Panc1 (cell line): ENCODE measurements around the gene ZCCHC7. TPM values are rescaled to one million over a fixed set of nuclear protein-coding genes. Genes with fewer than 3 reads are reported as not detected.

Experiments used
- ATAC-seq: fragments of 200-7000 bp; cut with Tn5 transposase; 2 replicates; pipeline ENCODE4 v1.9.1; 2020; ENCODE audit warnings: mild to moderate bottlenecking, moderate library complexity
- BruUV-seq: library from RNA; stranded (reverse); fragments of 400-500 nt; replicated peaks from 2 replicates; lab custom pipeline; 2021; lab: Mats Ljungman, UMichigan
- CTCF ChIA-PET: fragments of 300-600 bp; sonication (Branson Sonifier 250); formaldehyde crosslinking; loops from one replicate; lab custom pipeline; 2022; ENCODE audit warnings: antibody characterized with exemption; lab: Charles Lee
- POLR2A ChIA-PET: fragments of 300-600 bp; sonication (Branson Sonifier 250); formaldehyde crosslinking; loops from one replicate; lab custom pipeline; 2022; ENCODE audit warnings: antibody characterized with exemption; lab: Charles Lee
- DNase-seq: peaks from one replicate; pipeline ENCODE4 v3.0.0-alpha.2; 2010; ENCODE audit warnings: low read depth, low spot score
- H3K27ac ChIP-seq: 2 replicates; pipeline ENCODE4 v1.5.1; 2011; ENCODE audit warnings: mild to moderate bottlenecking, low read length, inconsistent platforms
- H3K27me3 ChIP-seq: fragments of 200-500 bp; sonication (Bioruptor generic); 2 replicates; pipeline ENCODE4 v1.6.0; 2014; ENCODE audit warnings: low read length, inconsistent platforms; ENCODE audit not compliant: control insufficient read depth, insufficient read depth
- H3K36me3 ChIP-seq: fragments of 200-500 bp; sonication (Bioruptor generic); 2 replicates; pipeline ENCODE4 v1.5.1; 2014; ENCODE audit warnings: inconsistent platforms, mild to moderate bottlenecking, low read length, moderate library complexity; ENCODE audit not compliant: control insufficient read depth, insufficient read depth
- H3K4me1 ChIP-seq: 2 replicates; pipeline ENCODE4 v1.5.1; 2011; ENCODE audit warnings: inconsistent platforms, mild to moderate bottlenecking, low read length, moderate library complexity; ENCODE audit not compliant: control insufficient read depth, insufficient read depth
- H3K4me3 ChIP-seq, 2 experiments: 2 replicates each; pipeline ENCODE4 v1.5.1; 2011 to 2012; ENCODE audit warnings: low read depth in 2 of 2, low read length in 2 of 2, mild to moderate bottlenecking in 2 of 2, inconsistent platforms in 1 of 2, moderate library complexity in 1 of 2
- H3K9me3 ChIP-seq: fragments of 200-500 bp; sonication (Bioruptor generic); 2 replicates; pipeline ENCODE4 v1.5.1; 2014; ENCODE audit warnings: low read depth, mild to moderate bottlenecking, inconsistent platforms, low read length, moderate library complexity; ENCODE audit not compliant: control insufficient read depth, insufficient read depth
- POLR2AphosphoS5 ChIP-seq: IDR thresholded peaks from 2 replicates; pipeline ENCODE4 v1.6.1; 2012; ENCODE audit warnings: mild to moderate bottlenecking, low read depth, low read length, moderate library complexity
- SIN3A ChIP-seq: IDR thresholded peaks from 2 replicates; pipeline ENCODE4 v1.6.1; 2012; ENCODE audit warnings: low read depth, mild to moderate bottlenecking, low read length, moderate library complexity, borderline replicate concordance; ENCODE audit not compliant: insufficient read depth
- TCF7L2 ChIP-seq: IDR thresholded peaks from 2 replicates; pipeline ENCODE4 v1.6.1; 2011; ENCODE audit warnings: mild to moderate bottlenecking, low read depth, low read length, inconsistent platforms
- in situ Hi-C: cut with HindIII; loops from 2 replicates; pipeline ENCODE4 v1.10.0; 2016; ENCODE audit warnings: low sequenced_read_pairs, low pct_unique_long_range_greater_than_20kb
- intact Hi-C: fragments of 100-400 bp; cut with micrococcal nuclease; formaldehyde crosslinking; loops from one replicate; pipeline ENCODE4 v1.10.0; 2022; ENCODE audit not compliant: unreplicated experiment
- total RNA-seq: library from RNA; stranded (reverse); gene quantifications from one replicate; pipeline ENCODE4 v1.2.1, GENCODE V29; 2021; ENCODE audit not compliant: unreplicated experiment
- TF ChIP-seq, protein P1 (sequence below): fragments of 450-650 bp; IDR thresholded peaks from 2 replicates; pipeline ENCODE4 v1.5.1; 2017; ENCODE audit warnings: mild to moderate bottlenecking
- TF ChIP-seq, protein P2 (sequence below), 2 experiments: IDR thresholded peaks; 2 replicates each; pipeline ENCODE4 v1.6.1; 2011 to 2012; ENCODE audit warnings: low read depth in 2 of 2, control low read depth in 1 of 2, low read length in 1 of 2, mild to moderate bottlenecking in 1 of 2, moderate library complexity in 1 of 2; ENCODE audit not compliant: insufficient read depth in 1 of 2

The ZCCHC7 gene
- total RNA-seq, 1 experiment from 2014 or later = 43.7 TPM

GRCh38 chr9:37253377-37253937, 133.1 kb downstream of the ZCCHC7 start:
- no peaks in the 10 kb centered on the region for H3K36me3 ChIP-seq
- POLR2A ChIA-PET = no interaction called here
- H3K4me3 ChIP-seq = no peak overlapping the region
- BruUV-seq = no TSS peak
- DNase-seq = no peak
- H3K27me3 ChIP-seq = no peaks in the 10 kb centered on the region
- H3K4me1 ChIP-seq = peaks cover 4% of the 10 kb centered on the region; the same call in 1 of the 2 replicates
- TF ChIP-seq TCF7L2 (no peak), SIN3A (no peak), POLR2AphosphoS5 (no peak)
- TF ChIP-seq, protein P1, sequence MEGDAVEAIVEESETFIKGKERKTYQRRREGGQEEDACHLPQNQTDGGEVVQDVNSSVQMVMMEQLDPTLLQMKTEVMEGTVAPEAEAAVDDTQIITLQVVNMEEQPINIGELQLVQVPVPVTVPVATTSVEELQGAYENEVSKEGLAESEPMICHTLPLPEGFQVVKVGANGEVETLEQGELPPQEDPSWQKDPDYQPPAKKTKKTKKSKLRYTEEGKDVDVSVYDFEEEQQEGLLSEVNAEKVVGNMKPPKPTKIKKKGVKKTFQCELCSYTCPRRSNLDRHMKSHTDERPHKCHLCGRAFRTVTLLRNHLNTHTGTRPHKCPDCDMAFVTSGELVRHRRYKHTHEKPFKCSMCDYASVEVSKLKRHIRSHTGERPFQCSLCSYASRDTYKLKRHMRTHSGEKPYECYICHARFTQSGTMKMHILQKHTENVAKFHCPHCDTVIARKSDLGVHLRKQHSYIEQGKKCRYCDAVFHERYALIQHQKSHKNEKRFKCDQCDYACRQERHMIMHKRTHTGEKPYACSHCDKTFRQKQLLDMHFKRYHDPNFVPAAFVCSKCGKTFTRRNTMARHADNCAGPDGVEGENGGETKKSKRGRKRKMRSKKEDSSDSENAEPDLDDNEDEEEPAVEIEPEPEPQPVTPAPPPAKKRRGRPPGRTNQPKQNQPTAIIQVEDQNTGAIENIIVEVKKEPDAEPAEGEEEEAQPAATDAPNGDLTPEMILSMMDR = no peak
- TF ChIP-seq, protein P2, sequence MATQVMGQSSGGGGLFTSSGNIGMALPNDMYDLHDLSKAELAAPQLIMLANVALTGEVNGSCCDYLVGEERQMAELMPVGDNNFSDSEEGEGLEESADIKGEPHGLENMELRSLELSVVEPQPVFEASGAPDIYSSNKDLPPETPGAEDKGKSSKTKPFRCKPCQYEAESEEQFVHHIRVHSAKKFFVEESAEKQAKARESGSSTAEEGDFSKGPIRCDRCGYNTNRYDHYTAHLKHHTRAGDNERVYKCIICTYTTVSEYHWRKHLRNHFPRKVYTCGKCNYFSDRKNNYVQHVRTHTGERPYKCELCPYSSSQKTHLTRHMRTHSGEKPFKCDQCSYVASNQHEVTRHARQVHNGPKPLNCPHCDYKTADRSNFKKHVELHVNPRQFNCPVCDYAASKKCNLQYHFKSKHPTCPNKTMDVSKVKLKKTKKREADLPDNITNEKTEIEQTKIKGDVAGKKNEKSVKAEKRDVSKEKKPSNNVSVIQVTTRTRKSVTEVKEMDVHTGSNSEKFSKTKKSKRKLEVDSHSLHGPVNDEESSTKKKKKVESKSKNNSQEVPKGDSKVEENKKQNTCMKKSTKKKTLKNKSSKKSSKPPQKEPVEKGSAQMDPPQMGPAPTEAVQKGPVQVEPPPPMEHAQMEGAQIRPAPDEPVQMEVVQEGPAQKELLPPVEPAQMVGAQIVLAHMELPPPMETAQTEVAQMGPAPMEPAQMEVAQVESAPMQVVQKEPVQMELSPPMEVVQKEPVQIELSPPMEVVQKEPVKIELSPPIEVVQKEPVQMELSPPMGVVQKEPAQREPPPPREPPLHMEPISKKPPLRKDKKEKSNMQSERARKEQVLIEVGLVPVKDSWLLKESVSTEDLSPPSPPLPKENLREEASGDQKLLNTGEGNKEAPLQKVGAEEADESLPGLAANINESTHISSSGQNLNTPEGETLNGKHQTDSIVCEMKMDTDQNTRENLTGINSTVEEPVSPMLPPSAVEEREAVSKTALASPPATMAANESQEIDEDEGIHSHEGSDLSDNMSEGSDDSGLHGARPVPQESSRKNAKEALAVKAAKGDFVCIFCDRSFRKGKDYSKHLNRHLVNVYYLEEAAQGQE (IDR thresholded peaks at IDR 0.05; ENCODE audit: insufficient read depth in 1 of 2, low read depth in 2 of 2, low read length in 1 of 2) = no peak
- intact Hi-C loops = no loop called here
- H3K27ac ChIP-seq = no peak overlapping the region
- in situ Hi-C loops = no loop called here
- CTCF ChIA-PET = no interaction called here
- ATAC-seq = no peak
- H3K9me3 ChIP-seq = no peaks in the 10 kb centered on the region

GRCh38 chr9:37255187-37255586, 134.8 kb downstream of the ZCCHC7 start:
- POLR2A ChIA-PET = no interaction called here
- in situ Hi-C loops (no loop called here), intact Hi-C loops (loop anchor here (5.0 kb wide), 1 partner anchor 33 kb away; no protein-coding TSS in a partner anchor)
- ATAC-seq = peak; percentile 62
- Histone ChIP-seq H3K9me3 (no peaks in the 10 kb centered on the region), H3K27ac (no peak overlapping the region), H3K4me1 (peaks cover 4% of the 10 kb centered on the region; the same call in 1 of the 2 replicates), H3K27me3 (no peaks in the 10 kb centered on the region), H3K36me3 (no peaks in the 10 kb centered on the region), H3K4me3 (no peak overlapping the region)
- BruUV-seq = no TSS peak
- CTCF ChIA-PET = no interaction called here
- DNase-seq = no peak
- TF ChIP-seq TCF7L2 = no peak
- TF ChIP-seq, protein P2 (IDR thresholded peaks at IDR 0.05; ENCODE audit: insufficient read depth in 1 of 2, low read depth in 2 of 2, low read length in 1 of 2) = no peak
- TF ChIP-seq, protein P1 = no peak
